AG08396 (cell line): ENCODE data around the gene SAP30BP.

Experiments
- DNase-seq: peaks from one replicate; pipeline ENCODE4 v3.0.0; 2012; ENCODE audit warnings: low spot score, mixed read lengths

SAP30BP gene

GRCh38 chr17:75666959-75667790, at the start of gene SAP30BP, which contains the start of gene RECQL5:
TSS of gene SAP30BP (plus strand) at chr17:75667338. CDS start at chr17:75667373, 35 bp downstream.
TSS of gene RECQL5 (minus strand) at chr17:75667154. CDS start at chr17:75666557, 597 bp downstream.
- peak; percentile 96 for DNase-seq

GRCh38 chr17:75617675-75618074, 49.5 kb upstream of the SAP30BP start:
- no peak for DNase-seq

GRCh38 chr17:75619506-75620431, 47.4 kb upstream of the SAP30BP start:
- DNase-seq = peak; percentile 69

GRCh38 chr17:75621489-75621888, 45.6 kb upstream of the SAP30BP start:
- no peak for DNase-seq

- DNase-seq = no peak
Observed at GRCh38 chr17:75622076-75622475, 45.1 kb upstream of the SAP30BP start.

GRCh38 chr17:75622771-75623273, 44.3 kb upstream of the SAP30BP start:
- DNase-seq = no peak

- DNase-seq = no peak
Observed at GRCh38 chr17:75623386-75623785, 43.8 kb upstream of the SAP30BP start.

GRCh38 chr17:75624021-75624420, 43.1 kb upstream of the SAP30BP start:
- DNase-seq = no peak

GRCh38 chr17:75624714-75625345, 42.3 kb upstream of the SAP30BP start:
- no peak for DNase-seq

GRCh38 chr17:75625813-75626486, 41.2 kb upstream of the SAP30BP start:
- DNase-seq = peak; percentile 72

GRCh38 chr17:75626496-75627038, 40.6 kb upstream of the SAP30BP start:
- no peak for DNase-seq

- no peak for DNase-seq
Observed at GRCh38 chr17:75627094-75627493, 40.0 kb upstream of the SAP30BP start.

- DNase-seq = no peak
Observed at GRCh38 chr17:75628425-75628824, 38.7 kb upstream of the SAP30BP start.

- no peak for DNase-seq
Observed at GRCh38 chr17:75629157-75629556, 38.0 kb upstream of the SAP30BP start.

GRCh38 chr17:75630071-75630917, 36.8 kb upstream of the SAP30BP start:
- DNase-seq = no peak

- no peak for DNase-seq
Observed at GRCh38 chr17:75631353-75631752, 35.8 kb upstream of the SAP30BP start.

GRCh38 chr17:75632428-75632827, 34.7 kb upstream of the SAP30BP start:
- no peak for DNase-seq

GRCh38 chr17:75632863-75633485, 34.2 kb upstream of the SAP30BP start, which contains the start of gene SMIM5:
TSS of gene SMIM5 (plus strand) at chr17:75633434. CDS start at chr17:75640202, 6,768 bp downstream.
- DNase-seq = peak; percentile 97
